SK-N-MC (cell line): ENCODE results near the gene NRK.

Experiments used
- EZH2 ChIP-seq: fragments of 200-600 bp; sonication (generic); IDR thresholded peaks from one replicate; pipeline ENCODE4 v1.6.1; 2017; ENCODE audit warnings: antibody characterized with exemption
- FOXP2 ChIP-seq: optimal IDR thresholded peaks from 2 replicates; pipeline ENCODE3; 2011; ENCODE audit warnings: mild to moderate bottlenecking, moderate library complexity; ENCODE audit not compliant: insufficient read depth; ENCODE audit errors: extremely low read length, control extremely low read depth
- POLR2AphosphoS5 ChIP-seq: IDR thresholded peaks from 2 replicates; pipeline ENCODE4 v1.6.1; 2012; ENCODE audit warnings: mild to moderate bottlenecking, low read depth, low read length, borderline replicate concordance

DNA sequence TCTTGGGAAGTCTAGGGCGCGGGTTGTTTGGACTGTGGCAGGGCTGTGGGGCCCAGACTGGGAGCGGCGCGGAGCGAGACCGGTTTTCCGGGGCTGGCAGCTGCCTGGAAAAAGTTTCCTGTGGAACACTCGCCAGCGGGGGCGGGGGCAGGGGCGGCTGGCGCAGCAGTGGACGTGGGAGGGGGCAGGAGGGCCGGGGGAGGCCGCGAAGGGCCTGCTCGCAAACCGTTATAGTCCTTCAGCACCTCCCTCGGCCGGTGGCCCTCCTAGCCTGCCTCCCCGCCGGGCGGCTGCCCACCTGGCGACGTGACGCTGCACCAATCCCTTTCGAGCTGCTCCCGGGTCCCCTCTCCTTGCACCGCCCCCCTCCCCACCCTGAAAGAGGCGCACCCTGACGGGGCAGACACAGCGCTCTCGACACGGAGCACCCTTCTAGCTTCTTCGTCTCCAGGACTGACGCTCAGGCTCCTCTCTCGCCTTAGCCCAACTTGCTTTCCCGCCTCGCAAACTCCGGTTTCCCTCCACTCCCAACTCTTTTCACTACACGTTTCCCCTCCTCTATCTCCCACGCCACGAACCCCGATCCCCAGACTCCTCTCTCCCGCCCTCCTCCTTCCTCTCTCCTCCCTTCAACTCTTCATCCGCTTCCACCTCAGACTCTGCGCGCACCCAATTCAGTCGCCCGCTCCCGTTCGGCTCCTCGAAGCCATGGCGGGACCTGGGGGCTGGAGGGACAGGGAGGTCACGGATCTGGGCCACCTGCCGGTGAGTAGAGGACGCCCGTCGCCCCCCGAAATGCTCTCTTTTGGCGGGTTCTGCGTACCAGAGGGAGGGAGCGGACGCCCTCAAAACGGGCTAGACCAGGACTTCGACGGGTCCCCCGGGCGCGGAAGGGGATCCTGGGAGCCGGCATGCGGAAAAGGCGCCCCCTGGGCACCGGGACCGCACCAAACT, at the start of gene NRK:
- TF ChIP-seq FOXP2 (no peak), EZH2 (no peak), POLR2AphosphoS5 (no peak)
